GM18508 (cell line): ENCODE results near the gene TMEM222.

ENCODE experiments used
- ATAC-seq: cut with Tn5 transposase; IDR thresholded peaks from one replicate; pipeline ENCODE4 v1.9.1; 2021; ENCODE audit warnings: moderate number of reproducible peaks; ENCODE audit not compliant: insufficient read depth, unreplicated experiment

Gene TMEM222

GRCh38 chr1:27339213-27339612 lies 17.2 kb downstream of the TMEM222 start:
- ATAC-seq: no peak

DNA sequence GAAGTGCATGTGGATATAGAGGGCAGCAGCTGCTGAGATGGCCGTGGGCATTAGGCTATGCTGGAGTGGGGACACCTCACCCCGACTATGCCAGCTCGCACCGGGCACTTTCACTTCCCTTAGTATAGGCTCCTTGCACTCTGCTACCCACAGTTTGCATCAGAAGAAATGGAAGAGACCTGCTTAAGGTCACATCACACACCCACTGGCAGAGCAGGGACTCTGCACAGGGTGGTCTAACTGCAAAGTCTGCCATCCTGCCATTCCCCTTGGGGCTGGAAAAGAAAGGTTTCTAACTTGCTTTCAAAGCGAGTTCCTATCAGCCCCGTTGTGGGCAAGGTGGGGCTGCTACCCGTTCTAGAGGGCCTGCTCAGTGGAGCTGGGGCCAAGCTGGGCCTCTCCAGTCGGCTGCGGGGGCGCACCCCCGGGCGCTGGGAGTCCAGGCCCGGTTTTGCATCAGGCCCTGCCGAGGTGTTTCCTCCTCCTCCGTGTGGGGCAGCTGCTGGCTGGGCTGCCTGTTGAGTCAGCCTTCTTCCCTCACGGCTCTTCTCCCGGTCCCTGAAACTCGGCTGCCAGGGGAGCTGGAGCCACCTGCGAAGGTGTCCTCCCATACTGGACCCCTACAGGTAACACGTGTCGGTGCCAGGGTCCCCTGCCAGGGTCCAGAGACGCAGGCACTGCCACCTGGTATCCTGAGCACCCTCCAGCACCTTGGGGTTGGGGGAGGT lies 19.7 kb downstream of the TMEM222 start, which contains the start of gene SYTL1:
Gene SYTL1 (plus strand): TSS at position 498 of the 728 bp plus-strand sequence. CDS start 3,313 bp downstream, outside the sequence.
- ATAC-seq: no peak

DNA sequence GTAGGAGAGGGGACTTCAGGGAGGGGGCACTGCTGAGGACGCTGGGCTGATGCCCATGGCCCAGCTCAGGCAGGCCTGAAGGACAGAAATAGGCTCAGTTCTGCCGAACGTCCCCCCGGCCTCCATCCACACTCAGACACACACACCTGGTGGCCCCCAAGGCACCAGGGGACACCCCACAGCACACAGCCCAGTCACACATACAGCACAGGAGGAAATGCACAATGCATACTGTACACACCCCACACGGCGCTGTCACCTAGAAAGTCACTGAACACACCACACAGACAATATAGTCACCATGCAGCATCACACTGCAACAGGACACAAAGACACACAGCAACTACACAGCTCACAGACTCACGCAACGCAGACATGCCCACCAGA lies 20.4 kb downstream of the TMEM222 start:
- ATAC-seq: no peak

DNA sequence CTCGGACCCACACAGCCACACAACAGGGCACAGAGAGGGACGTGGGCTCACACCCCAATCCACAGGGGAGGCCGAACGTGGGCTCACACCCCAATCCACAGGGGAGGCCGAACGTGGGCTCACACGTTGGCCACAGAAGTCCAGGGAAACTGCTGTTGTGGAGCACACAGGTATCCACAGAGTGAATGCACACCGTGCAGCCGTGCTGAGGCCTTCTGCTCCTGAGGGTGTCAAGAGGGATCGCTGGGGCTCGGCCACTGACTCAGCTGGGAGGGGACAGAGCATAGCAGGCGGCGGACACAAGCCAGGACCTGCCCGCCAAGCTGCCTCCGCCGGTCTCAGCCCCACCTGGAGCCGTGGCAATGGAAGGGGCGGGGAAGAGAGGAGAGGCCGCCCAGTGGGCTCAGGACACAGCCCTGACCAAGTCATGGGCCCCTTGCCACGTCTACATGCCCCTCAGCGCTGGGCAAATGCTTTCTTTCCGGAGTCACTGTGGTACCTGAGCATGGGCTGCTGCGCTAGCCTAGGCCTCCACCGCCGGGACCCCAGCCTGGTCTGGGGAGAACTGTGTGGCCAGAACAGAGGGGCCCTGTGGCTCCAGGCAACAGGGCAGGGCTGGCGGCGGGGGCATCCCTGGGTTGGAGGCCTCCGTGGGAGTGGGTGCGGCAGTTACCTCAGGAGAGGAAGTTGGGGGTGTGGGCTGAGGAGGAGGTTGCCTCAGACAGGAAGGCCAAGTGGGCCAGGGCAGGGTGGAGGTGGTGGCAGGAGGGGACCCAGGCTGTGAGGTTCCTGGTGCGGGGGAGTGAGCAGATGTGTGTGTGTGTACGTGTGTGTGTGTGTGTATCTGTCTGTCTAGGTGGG lies 21.0 kb downstream of the TMEM222 start:
- ATAC-seq: no peak

DNA sequence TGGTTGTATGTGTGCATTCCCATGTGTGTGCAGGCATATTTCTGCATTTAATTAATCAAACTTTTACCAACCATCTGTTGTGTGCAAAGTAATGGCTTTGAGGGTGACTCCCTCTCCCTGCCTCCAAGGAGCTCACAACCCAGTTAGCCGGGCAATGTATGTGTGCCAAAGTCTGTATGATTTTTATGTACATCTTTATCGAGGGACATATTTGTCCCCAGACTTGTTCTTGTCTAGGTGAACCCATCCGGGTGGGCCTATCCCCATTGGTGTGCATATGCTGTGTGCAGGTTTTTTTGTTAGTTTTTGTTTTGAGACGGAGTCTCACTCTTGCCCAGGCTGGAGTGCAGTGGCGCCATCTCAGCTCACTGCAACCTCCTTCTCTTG lies 21.7 kb downstream of the TMEM222 start:
- no peak for ATAC-seq

- ATAC-seq: no peak
These were observed 23.3 kb downstream of the TMEM222 start for GRCh38 chr1:27345272-27345671.

- ATAC-seq: no peak
These were observed 24.4 kb downstream of the TMEM222 start for GRCh38 chr1:27346357-27346756.

GRCh38 chr1:27346991-27347624 lies 25.1 kb downstream of the TMEM222 start:
- ATAC-seq: no peak

- ATAC-seq: no peak
These were observed 27.2 kb downstream of the TMEM222 start for GRCh38 chr1:27348861-27349783.

DNA sequence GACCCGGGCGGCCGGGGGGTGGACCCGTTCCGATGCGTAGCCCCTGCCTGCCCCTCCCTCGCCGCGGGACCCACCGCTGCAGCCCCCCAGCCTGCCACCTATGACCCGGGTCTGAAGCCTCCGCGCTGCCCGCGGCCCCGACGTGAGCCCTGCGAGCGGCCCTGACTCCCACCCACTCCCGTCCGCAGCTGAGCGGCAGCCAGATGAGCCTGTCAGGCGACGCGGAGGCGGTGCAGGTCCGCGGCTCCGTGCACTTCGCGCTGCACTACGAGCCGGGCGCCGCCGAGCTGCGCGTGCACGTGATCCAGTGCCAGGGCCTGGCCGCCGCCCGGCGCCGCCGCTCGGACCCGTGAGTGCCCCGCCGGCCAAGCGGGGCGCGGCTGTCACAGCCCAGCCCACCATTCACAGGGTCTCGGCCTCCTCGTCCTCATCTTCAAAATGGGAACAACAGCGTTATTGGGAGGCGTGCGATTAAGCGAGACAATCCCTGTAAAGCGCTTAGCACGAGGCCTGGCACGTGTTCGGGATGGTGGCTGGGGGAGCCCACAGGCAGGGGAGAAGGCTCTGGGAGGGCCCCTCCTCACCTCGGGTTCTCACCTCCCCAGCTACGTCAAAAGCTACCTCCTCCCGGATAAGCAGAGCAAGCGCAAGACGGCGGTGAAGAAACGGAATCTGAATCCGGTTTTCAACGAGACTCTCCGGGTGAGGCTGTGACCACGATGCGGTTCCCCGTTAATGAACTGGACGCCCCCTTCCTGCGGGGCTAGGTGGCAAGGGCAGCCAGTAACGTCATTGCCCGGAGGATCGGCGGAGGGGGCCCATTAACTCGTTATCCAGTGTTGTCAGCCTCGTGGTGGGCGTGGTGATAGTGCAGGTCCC lies 28.1 kb downstream of the TMEM222 start:
- no peak for ATAC-seq

DNA sequence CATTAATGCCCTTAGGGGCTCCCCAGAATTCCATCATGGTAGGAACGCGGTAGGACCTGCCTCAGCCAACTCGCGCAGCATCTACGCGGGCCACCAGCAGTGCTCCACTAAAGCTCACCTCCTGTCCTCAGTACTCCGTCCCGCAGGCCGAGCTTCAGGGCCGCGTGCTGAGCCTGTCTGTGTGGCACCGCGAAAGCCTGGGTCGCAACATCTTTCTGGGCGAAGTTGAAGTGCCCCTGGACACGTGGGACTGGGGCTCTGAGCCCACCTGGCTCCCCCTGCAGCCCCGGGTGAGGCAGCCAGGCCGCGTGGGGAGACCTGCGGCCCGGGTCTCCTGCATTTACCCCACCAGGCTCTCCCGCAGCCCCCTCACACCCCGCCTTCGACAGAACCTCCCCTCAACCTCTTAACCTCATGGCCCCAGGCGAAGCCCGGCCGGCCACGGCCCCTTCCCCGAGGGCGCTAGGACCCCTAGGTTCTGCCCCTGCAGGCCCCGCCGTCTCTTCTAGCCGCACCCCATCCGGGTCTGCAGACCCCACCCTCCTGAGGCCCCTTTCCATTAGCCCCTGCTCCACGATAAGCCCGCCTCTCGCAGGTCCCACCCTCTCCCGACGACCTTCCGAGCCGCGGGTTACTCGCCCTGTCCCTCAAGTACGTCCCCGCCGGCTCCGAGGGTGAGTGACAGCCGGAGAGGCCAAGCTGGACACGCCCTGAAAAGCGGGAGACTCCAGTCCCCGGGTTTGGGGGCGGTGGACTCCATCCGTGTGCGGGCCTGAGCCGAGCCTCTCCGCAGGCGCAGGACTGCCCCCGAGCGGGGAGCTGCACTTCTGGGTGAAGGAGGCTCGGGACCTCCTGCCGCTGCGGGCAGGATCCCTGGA lies 28.9 kb downstream of the TMEM222 start:
- ATAC-seq: no peak

DNA sequence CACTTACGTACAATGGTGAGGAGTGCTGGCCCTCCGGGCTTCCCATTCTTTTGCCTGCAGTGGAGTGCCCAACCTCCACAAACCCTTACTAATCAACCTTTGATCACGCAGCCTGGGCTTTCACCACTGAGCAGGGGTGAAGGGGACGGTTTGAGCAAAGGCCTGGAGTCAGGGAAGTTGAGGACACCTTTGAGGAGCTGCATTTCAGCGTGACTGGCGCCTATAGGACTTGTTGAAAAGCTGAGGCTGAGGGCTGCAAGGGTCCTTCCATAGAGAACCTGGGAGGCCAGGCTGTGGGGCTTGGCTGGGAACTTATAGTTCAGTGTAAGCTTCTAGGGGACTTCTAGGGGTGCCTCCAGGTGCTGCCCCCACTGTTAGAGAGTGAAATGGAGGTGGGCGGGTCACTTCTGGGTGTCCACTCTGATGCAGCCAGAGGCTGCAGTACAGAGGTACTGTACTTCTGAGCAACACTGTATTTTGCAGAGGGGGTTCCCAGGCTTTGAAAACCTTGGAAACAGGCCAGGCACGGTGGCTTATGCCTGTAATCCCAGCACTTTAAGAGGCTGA lies 29.7 kb downstream of the TMEM222 start:
- no peak for ATAC-seq

DNA sequence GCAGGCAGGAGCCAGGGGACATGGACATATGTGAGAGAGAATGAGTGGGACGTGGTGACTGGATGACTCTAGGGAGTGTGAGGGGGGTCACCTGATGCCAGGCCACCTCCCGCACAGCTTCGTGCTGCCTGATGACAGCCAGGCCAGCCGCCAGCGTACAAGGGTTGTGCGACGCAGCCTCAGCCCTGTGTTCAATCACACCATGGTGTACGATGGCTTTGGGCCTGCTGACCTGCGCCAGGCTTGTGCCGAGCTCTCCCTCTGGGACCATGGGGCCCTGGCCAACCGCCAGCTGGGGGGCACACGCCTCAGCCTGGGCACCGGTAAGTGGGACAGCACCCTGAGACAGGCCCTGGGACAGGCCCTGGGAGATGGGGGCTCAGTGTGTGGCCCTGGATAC lies 31.2 kb downstream of the TMEM222 start:
- no peak for ATAC-seq

GRCh38 chr1:27353629-27354028 lies 31.7 kb downstream of the TMEM222 start:
- no peak for ATAC-seq

- no peak for ATAC-seq
These were observed 33.7 kb downstream of the TMEM222 start for GRCh38 chr1:27355683-27356082.

GRCh38 chr1:27356277-27356618 lies 34.3 kb downstream of the TMEM222 start:
- no peak for ATAC-seq

GRCh38 chr1:27356619-27357280 lies 34.8 kb downstream of the TMEM222 start:
- ATAC-seq: no peak
